Activated CD8-positive, alpha-beta T cell treated with anti-CD3 and anti-CD28 coated beads for 36 hours (primary cell): ENCODE data around the gene RASSF6. TPM values are rescaled to one million over a fixed set of nuclear protein-coding genes. Genes with fewer than 3 reads are reported as not detected.

Experiments
- ATAC-seq: fragments of 200-7000 bp; cut with Tn5 transposase; one replicate; pipeline ENCODE4 v1.10.0; 2021; ENCODE audit warnings: mild to moderate bottlenecking, moderate library complexity
- CTCF ChIA-PET: fragments of 350-600 bp; sonication (Branson Sonifier 250); formaldehyde crosslinking; loops from one replicate; lab custom pipeline; 2021; ENCODE audit warnings: antibody characterized with exemption; lab: Charles Lee
- POLR2A ChIA-PET: fragments of 350-600 bp; sonication (Branson Sonifier 250); formaldehyde crosslinking; loops from one replicate; lab custom pipeline; 2021; ENCODE audit warnings: antibody characterized with exemption; lab: Charles Lee
- DNase-seq: peaks from one replicate; pipeline ENCODE4 v3.0.0-alpha.2; 2020
- H3K27ac Mint-ChIP-seq: one replicate; pipeline ENCODE4 v1.8.0; 2021; ENCODE audit warnings: mild to moderate bottlenecking, mixed read lengths
- H3K27me3 Mint-ChIP-seq: one replicate; pipeline ENCODE4 v1.8.0; 2021; ENCODE audit warnings: mixed read lengths
- H3K36me3 Mint-ChIP-seq: one replicate; pipeline ENCODE4 v1.8.0; 2021; ENCODE audit warnings: low read depth, mixed read lengths
- H3K4me1 Mint-ChIP-seq: one replicate; pipeline ENCODE4 v1.8.0; 2021; ENCODE audit warnings: low read depth, mixed read lengths
- H3K4me3 Mint-ChIP-seq: one replicate; pipeline ENCODE4 v1.8.0; 2021; ENCODE audit warnings: mild to moderate bottlenecking, moderate library complexity, mixed read lengths
- H3K9me3 Mint-ChIP-seq: one replicate; pipeline ENCODE4 v1.8.0; 2021; ENCODE audit warnings: mixed read lengths
- CTCF ChIP-seq: fragments of 200-600 bp; IDR thresholded peaks from one replicate; pipeline ENCODE4 v1.8.0; 2022; ENCODE audit warnings: antibody characterized with exemption, mild to moderate bottlenecking
- intact Hi-C: fragments of 100-400 bp; cut with micrococcal nuclease; formaldehyde crosslinking; loops from one replicate; pipeline ENCODE4 v1.10.0; 2022
- total RNA-seq, 2 experiments: library from RNA; stranded (reverse); gene quantifications; one replicate each; pipeline ENCODE4 v1.2.3, GENCODE V29; 2021

Gene RASSF6
- total RNA-seq, 2 experiments from 2014 or later, result not detected

GRCh38 chr4:73544620-73545019 lies 75.6 kb downstream of the RASSF6 start:
- no peak for TF ChIP-seq CTCF
- CTCF ChIA-PET, result no interaction called here
- ATAC-seq (no peak), DNase-seq (no peak)
- H3K4me1 Mint-ChIP-seq, result no peaks in the 10 kb centered on the region
- no peak overlapping the region for H3K4me3 Mint-ChIP-seq
- no peak overlapping the region for H3K27ac Mint-ChIP-seq
- H3K9me3 Mint-ChIP-seq, result no peaks in the 10 kb centered on the region
- no peaks in the 10 kb centered on the region for H3K27me3 Mint-ChIP-seq
- intact Hi-C loops, result no loop called here
- no peaks in the 10 kb centered on the region for H3K36me3 Mint-ChIP-seq
- POLR2A ChIA-PET, result no interaction called here

- Mint-ChIP-seq H3K27ac (no peak overlapping the region), H3K4me1 (no peaks in the 10 kb centered on the region), H3K9me3 (no peaks in the 10 kb centered on the region), H3K36me3 (no peaks in the 10 kb centered on the region), H3K27me3 (peaks cover 1% of the 10 kb centered on the region), H3K4me3 (no peak overlapping the region)
- intact Hi-C loops, result no loop called here
- ATAC-seq, result no peak
- ChIA-PET CTCF (interaction anchor here (2.2 kb wide), 1 partner anchor 33 kb away, joined by 5 read pairs; no protein-coding TSS in a partner anchor), POLR2A (no interaction called here)
- no peak for DNase-seq
- TF ChIP-seq CTCF, result no peak
These were observed 79.0 kb downstream of the RASSF6 start for GRCh38 chr4:73541251-73541650.

- Mint-ChIP-seq H3K27ac (no peak overlapping the region), H3K9me3 (no peaks in the 10 kb centered on the region), H3K27me3 (peaks cover 1% of the 10 kb centered on the region), H3K4me1 (no peaks in the 10 kb centered on the region), H3K4me3 (no peak overlapping the region), H3K36me3 (no peaks in the 10 kb centered on the region)
- DNase-seq (no peak), ATAC-seq (no peak)
- intact Hi-C loops, result no loop called here
- ChIA-PET POLR2A (no interaction called here), CTCF (interaction anchor here (2.2 kb wide), 1 partner anchor 33 kb away, joined by 5 read pairs; no protein-coding TSS in a partner anchor)
- no peak for TF ChIP-seq CTCF
These were observed 79.4 kb downstream of the RASSF6 start for GRCh38 chr4:73540826-73541225.

- no peak overlapping the region for H3K4me3 Mint-ChIP-seq
- no peaks in the 10 kb centered on the region for H3K9me3 Mint-ChIP-seq
- H3K36me3 Mint-ChIP-seq, result no peaks in the 10 kb centered on the region
- ChIA-PET CTCF (interaction anchor here (2.2 kb wide), 1 partner anchor 35 kb away, joined by 5 read pairs; no protein-coding TSS in a partner anchor), POLR2A (no interaction called here)
- TF ChIP-seq CTCF, result no peak
- no peak overlapping the region for H3K27ac Mint-ChIP-seq
- no peaks in the 10 kb centered on the region for H3K4me1 Mint-ChIP-seq
- intact Hi-C loops, result no loop called here
- no peak for ATAC-seq
- peaks cover 1% of the 10 kb centered on the region for H3K27me3 Mint-ChIP-seq
- no peak for DNase-seq
These were observed 80.8 kb downstream of the RASSF6 start for GRCh38 chr4:73539386-73539785.

GRCh38 chr4:73538162-73538561 lies 82.1 kb downstream of the RASSF6 start:
- intact Hi-C loops, result no loop called here
- CTCF ChIA-PET, result interaction anchor here (1.5 kb wide), 1 partner anchor 35 kb away, joined by 5 read pairs; no protein-coding TSS in a partner anchor
- Mint-ChIP-seq H3K4me1 (no peaks in the 10 kb centered on the region), H3K36me3 (no peaks in the 10 kb centered on the region), H3K27ac (no peak overlapping the region), H3K27me3 (peaks cover 1% of the 10 kb centered on the region), H3K4me3 (no peak overlapping the region), H3K9me3 (no peaks in the 10 kb centered on the region)
- POLR2A ChIA-PET, result no interaction called here
- ATAC-seq (no peak), DNase-seq (no peak)
- no peak for TF ChIP-seq CTCF
